ENCODE results near the gene DEFB127.
"Not testable (repeated sequence)": the region's sequence is repeated elsewhere in the genome, so short reads cannot be mapped to it uniquely, and the experiment has no call there.

The DEFB127 gene

GRCh38 chr20:157154-157553 is at the start of gene DEFB127:
DEFB127 (plus strand) TSS chr20:157454; CDS start chr20:157545, 91 bp downstream.
- DNase-seq: no peak

GRCh38 chr20:112396-112795 is 44.9 kb upstream of the DEFB127 start:
- no peak for DNase-seq

- no peak for DNase-seq
Observed at GRCh38 chr20:117518-117917, 39.7 kb upstream of the DEFB127 start.

GRCh38 chr20:129786-130323 is 27.4 kb upstream of the DEFB127 start:
- DNase-seq: not testable (repeated sequence)

- no peak for DNase-seq
Observed at GRCh38 chr20:137668-138490, 19.4 kb upstream of the DEFB127 start.

GRCh38 chr20:142290-142689 is 15.0 kb upstream of the DEFB127 start, which contains the start of gene DEFB126:
DEFB126 (plus strand) TSS chr20:142590; CDS start chr20:142629, 39 bp downstream.
- no peak for DNase-seq

GRCh38 chr20:145877-146276 is 11.4 kb upstream of the DEFB127 start:
- DNase-seq: no peak

- no peak for DNase-seq
Observed at GRCh38 chr20:152131-152530, 5.1 kb upstream of the DEFB127 start.

GRCh38 chr20:164618-165017 is 7.4 kb downstream of the DEFB127 start:
- no peak for DNase-seq

- no peak for DNase-seq
Observed at GRCh38 chr20:168876-169275, 11.6 kb downstream of the DEFB127 start.

- no peak for DNase-seq
Observed at GRCh38 chr20:184288-184687, 27.0 kb downstream of the DEFB127 start.

GRCh38 chr20:187733-188132 is 30.5 kb downstream of the DEFB127 start:
- no peak for DNase-seq

- no peak for DNase-seq
Observed at GRCh38 chr20:189611-190010, 32.4 kb downstream of the DEFB127 start, which contains the start of gene DEFB128. DEFB128 (minus strand) TSS chr20:189711; CDS start chr20:189623, 88 bp downstream.

GRCh38 chr20:198225-198624 is 41.0 kb downstream of the DEFB127 start:
- no peak for DNase-seq

- DNase-seq: no peak
Observed at GRCh38 chr20:199996-200395, 42.7 kb downstream of the DEFB127 start.

- DNase-seq: not testable (repeated sequence)
Observed at GRCh38 chr20:203630-204029, 46.4 kb downstream of the DEFB127 start.
